ENCODE data around the gene WFDC1.

The WFDC1 gene

GRCh38 chr16:84348386-84348888, 53.8 kb downstream of the WFDC1 start:
- H3K27me3 ChIP-seq (ENCODE audit: control insufficient read depth in 1 of 2, insufficient read depth in 2 of 2, low read length in 2 of 2), result no peaks in the 10 kb centered on the region
- no peaks in the 10 kb centered on the region for H3K9me3 ChIP-seq (ENCODE audit: low read length)
- H3K4me3 ChIP-seq (ENCODE audit: low read depth in 1 of 2, low read length in 2 of 2), result no peak overlapping the region
- H3K9ac ChIP-seq (ENCODE audit: low read length), result no peak overlapping the region
- no peaks in the 10 kb centered on the region for H3K36me3 ChIP-seq (ENCODE audit: insufficient read depth, low read length)
- H3K4me1 ChIP-seq (ENCODE audit: insufficient read depth, low read length), result no peaks in the 10 kb centered on the region
- no peak overlapping the region for H3K27ac ChIP-seq (ENCODE audit: low read depth, low read length)

DNA sequence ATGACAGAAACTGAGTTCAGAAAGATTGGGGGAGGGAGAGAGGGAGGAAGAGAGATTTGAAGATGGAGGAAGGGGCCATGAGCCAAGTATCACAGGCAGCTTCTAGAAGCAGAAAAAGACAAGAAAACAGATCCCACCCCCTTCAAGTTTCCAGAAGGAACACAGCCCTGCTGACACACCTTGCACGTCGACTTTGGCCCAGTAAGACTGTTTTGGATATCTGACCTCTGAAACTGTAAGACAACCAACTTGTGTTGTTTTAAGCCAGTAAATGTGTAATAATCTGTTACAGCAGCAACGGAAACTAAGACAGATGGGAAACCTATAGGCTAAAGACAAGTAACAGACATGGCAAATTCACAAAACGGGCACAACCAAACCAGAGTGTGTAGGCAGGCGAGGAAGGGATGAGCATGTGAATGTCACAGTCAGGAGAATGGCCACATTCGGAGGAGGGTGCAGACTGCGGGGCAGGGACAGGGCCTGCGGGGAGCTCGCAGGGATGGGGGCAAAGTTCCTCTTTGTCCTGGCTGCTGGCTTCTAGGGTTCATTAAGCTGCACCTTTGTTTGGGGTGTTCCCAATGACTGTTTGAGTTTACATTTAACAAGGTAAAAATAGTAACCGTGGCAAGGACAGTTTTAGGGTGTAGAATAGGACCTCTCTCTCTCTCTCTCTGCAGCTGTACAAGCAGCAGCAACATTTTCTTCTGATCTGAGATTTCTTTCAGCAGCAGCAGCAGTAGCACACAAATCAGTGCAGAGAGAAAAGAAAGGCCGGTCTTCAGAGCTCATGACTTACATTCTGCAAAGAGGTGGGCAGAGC, 55.4 kb downstream of the WFDC1 start:
- no peak overlapping the region for H3K9ac ChIP-seq (ENCODE audit: low read length)
- no peak overlapping the region for H3K27ac ChIP-seq (ENCODE audit: low read depth, low read length)
- H3K4me3 ChIP-seq (ENCODE audit: low read depth in 1 of 2, low read length in 2 of 2), result no peak overlapping the region
- no peaks in the 10 kb centered on the region for H3K9me3 ChIP-seq (ENCODE audit: low read length)
- H3K36me3 ChIP-seq (ENCODE audit: insufficient read depth, low read length), result no peaks in the 10 kb centered on the region
- no peaks in the 10 kb centered on the region for H3K27me3 ChIP-seq (ENCODE audit: control insufficient read depth in 1 of 2, insufficient read depth in 2 of 2, low read length in 2 of 2)
- H3K4me1 ChIP-seq (ENCODE audit: insufficient read depth, low read length), result no peaks in the 10 kb centered on the region

- Histone ChIP-seq H3K4me3 (ENCODE audit: low read depth in 1 of 2, low read length in 2 of 2) (no peak overlapping the region), H3K27ac (ENCODE audit: low read depth, low read length) (no peak overlapping the region)
Observed at GRCh38 chr16:84350685-84351400, 56.2 kb downstream of the WFDC1 start.

DNA sequence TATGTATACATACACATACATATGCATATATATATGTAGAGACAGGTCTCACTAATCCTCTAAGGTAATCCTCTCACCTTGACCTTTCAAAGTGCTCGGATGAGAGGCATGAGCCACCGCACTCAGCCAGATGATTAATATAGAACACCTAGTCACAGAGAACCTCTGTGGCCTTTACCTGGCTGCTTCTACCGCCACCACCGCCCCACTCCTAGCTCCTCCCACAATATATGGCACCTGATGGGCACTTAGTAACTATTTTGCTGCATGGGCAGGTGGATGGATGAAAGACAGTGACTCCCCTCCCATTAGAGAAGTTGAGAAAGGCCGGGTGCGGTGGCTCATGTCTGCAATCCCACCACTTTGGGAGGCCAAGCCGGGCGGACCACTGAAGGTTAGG, 57.0 kb downstream of the WFDC1 start:
- Histone ChIP-seq H3K4me3 (ENCODE audit: low read depth in 1 of 2, low read length in 2 of 2) (no peak overlapping the region), H3K36me3 (ENCODE audit: insufficient read depth, low read length) (no peaks in the 10 kb centered on the region), H3K4me1 (ENCODE audit: insufficient read depth, low read length) (peaks cover 2% of the 10 kb centered on the region), H3K27me3 (ENCODE audit: control insufficient read depth in 1 of 2, insufficient read depth in 2 of 2, low read length in 2 of 2) (no peaks in the 10 kb centered on the region), H3K27ac (ENCODE audit: low read depth, low read length) (no peak overlapping the region), H3K9ac (ENCODE audit: low read length) (no peak overlapping the region), H3K9me3 (ENCODE audit: low read length) (no peaks in the 10 kb centered on the region)

More at GRCh38 chr16:84350685-84351400, 56.2 kb downstream of the WFDC1 start:
- Histone ChIP-seq H3K36me3 (ENCODE audit: insufficient read depth, low read length) (no peaks in the 10 kb centered on the region), H3K4me1 (ENCODE audit: insufficient read depth, low read length) (no peaks in the 10 kb centered on the region), H3K27me3 (ENCODE audit: control insufficient read depth in 1 of 2, insufficient read depth in 2 of 2, low read length in 2 of 2) (no peaks in the 10 kb centered on the region), H3K9me3 (ENCODE audit: low read length) (no peaks in the 10 kb centered on the region), H3K9ac (ENCODE audit: low read length) (no peak overlapping the region)

DNA sequence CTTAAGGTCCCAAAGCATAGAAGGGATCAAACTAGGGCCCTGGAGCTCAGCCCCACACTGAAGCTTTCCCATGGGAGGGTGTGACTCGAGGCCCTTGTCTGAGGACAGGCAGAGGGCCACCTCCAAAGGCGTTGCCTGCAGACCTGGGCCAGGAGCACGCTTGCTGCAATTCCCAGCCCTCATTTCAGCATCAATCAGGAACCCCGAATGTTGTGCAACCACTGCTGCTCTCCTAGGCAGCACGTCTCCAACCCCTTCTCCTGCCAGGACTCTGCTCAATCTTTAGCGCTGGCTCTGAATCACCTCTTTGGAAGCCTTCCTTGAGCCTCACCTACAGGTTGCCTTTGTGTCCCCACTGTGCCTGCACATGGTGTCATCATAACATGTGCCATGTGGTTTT, 59.6 kb downstream of the WFDC1 start:
- peaks cover 5% of the 10 kb centered on the region for H3K4me1 ChIP-seq (ENCODE audit: insufficient read depth, low read length)

GRCh38 chr16:84355149-84355548, 60.5 kb downstream of the WFDC1 start:
- Histone ChIP-seq H3K27ac (ENCODE audit: low read depth, low read length) (no peak overlapping the region), H3K9me3 (ENCODE audit: low read length) (no peaks in the 10 kb centered on the region), H3K4me3 (ENCODE audit: low read depth in 1 of 2, low read length in 2 of 2) (no peak overlapping the region), H3K36me3 (ENCODE audit: insufficient read depth, low read length) (no peaks in the 10 kb centered on the region), H3K4me1 (ENCODE audit: insufficient read depth, low read length) (peaks cover 5% of the 10 kb centered on the region), H3K27me3 (ENCODE audit: control insufficient read depth in 1 of 2, insufficient read depth in 2 of 2, low read length in 2 of 2) (no peaks in the 10 kb centered on the region), H3K9ac (ENCODE audit: low read length) (no peak overlapping the region)

More for the DNA sequence above, 59.6 kb downstream of the WFDC1 start:
- no peaks in the 10 kb centered on the region for H3K36me3 ChIP-seq (ENCODE audit: insufficient read depth, low read length)
- H3K27ac ChIP-seq (ENCODE audit: low read depth, low read length), result no peak overlapping the region
- no peak overlapping the region for H3K9ac ChIP-seq (ENCODE audit: low read length)
- no peaks in the 10 kb centered on the region for H3K9me3 ChIP-seq (ENCODE audit: low read length)
- H3K27me3 ChIP-seq (ENCODE audit: control insufficient read depth in 1 of 2, insufficient read depth in 2 of 2, low read length in 2 of 2), result no peaks in the 10 kb centered on the region
- H3K4me3 ChIP-seq (ENCODE audit: low read depth in 1 of 2, low read length in 2 of 2), result no peak overlapping the region

DNA sequence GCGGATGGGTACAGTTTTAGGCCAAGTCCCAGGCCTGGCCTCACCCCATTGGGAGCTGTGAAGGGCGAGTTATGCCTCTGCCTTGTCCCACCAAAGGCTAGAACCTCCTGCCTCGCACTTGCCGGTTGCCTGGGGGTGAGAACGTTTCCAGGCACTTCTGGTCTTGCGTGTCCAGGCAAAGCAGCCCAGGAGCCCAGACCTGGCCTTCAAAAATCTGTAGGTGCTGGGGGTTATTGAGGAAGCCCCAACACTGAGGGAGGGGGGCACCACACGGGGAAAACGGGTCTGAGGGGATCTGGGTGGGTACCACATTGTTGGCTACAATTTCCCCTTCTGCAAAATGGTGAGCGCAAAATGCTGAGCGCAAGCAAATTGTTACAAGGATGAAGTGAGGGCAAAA, 61.5 kb downstream of the WFDC1 start:
- H3K27me3 ChIP-seq (ENCODE audit: control insufficient read depth in 1 of 2, insufficient read depth in 2 of 2, low read length in 2 of 2), result no peaks in the 10 kb centered on the region
- H3K9ac ChIP-seq (ENCODE audit: low read length), result no peak overlapping the region
- no peaks in the 10 kb centered on the region for H3K36me3 ChIP-seq (ENCODE audit: insufficient read depth, low read length)
- no peak overlapping the region for H3K27ac ChIP-seq (ENCODE audit: low read depth, low read length)
- no peaks in the 10 kb centered on the region for H3K9me3 ChIP-seq (ENCODE audit: low read length)
- H3K4me3 ChIP-seq (ENCODE audit: low read depth in 1 of 2, low read length in 2 of 2), result no peak overlapping the region
- peaks cover 5% of the 10 kb centered on the region for H3K4me1 ChIP-seq (ENCODE audit: insufficient read depth, low read length)

DNA sequence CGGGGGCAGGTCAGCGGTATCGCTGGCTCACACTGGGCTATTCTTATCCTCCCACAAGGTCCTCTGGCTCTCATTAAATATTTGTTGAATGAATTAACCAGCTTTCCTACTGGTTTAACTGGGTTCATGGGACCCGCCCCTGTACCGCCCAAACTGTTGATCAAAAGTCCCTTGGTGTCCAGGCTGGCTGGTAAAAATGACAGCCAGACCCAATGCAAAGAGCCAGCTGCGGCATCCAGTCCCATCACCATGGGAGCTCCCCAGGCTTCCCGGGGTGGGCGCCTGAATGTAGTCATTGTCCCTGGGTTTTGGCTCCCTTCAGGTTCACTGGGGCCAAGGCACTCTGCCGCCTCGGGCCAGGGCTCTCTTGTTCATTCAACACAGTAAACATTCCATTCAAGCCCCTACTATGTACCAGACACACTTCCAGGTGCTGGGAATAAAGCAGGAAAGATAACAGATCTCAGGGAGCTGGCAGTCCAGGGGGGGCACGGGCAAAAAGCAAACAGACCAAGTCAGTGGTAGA, 62.0 kb downstream of the WFDC1 start:
- peaks cover 5% of the 10 kb centered on the region for H3K4me1 ChIP-seq (ENCODE audit: insufficient read depth, low read length)
- H3K9me3 ChIP-seq (ENCODE audit: low read length), result no peaks in the 10 kb centered on the region
- H3K27ac ChIP-seq (ENCODE audit: low read depth, low read length), result no peak overlapping the region
- H3K9ac ChIP-seq (ENCODE audit: low read length), result no peak overlapping the region
- no peak overlapping the region for H3K4me3 ChIP-seq (ENCODE audit: low read depth in 1 of 2, low read length in 2 of 2)
- no peaks in the 10 kb centered on the region for H3K36me3 ChIP-seq (ENCODE audit: insufficient read depth, low read length)
- H3K27me3 ChIP-seq (ENCODE audit: control insufficient read depth in 1 of 2, insufficient read depth in 2 of 2, low read length in 2 of 2), result no peaks in the 10 kb centered on the region

DNA sequence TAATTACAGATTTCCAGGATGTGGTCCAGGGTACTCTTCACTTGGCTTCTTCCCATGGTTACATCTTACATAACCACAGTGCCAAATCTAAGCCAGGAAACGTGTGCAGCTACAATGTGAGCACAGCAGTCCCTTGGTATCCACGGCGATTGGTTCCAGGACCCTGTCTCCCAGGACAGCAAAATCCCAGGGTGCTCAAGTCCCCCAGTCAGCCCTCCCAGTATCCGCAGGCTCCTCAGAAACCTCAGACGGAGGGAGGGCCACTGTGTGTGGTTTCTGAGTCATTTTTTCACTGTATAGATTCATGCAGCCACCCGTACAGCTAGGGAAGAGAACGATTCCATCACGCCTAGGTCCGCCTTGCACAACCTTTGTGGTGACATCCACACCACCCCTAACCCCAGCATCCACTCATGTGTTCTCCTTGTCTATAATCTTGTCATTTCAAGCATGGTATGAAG, 62.5 kb downstream of the WFDC1 start:
- H3K9me3 ChIP-seq (ENCODE audit: low read length), result no peaks in the 10 kb centered on the region
- no peak overlapping the region for H3K27ac ChIP-seq (ENCODE audit: low read depth, low read length)
- H3K9ac ChIP-seq (ENCODE audit: low read length), result no peak overlapping the region
- H3K4me3 ChIP-seq (ENCODE audit: low read depth in 1 of 2, low read length in 2 of 2), result no peak overlapping the region
- H3K27me3 ChIP-seq (ENCODE audit: control insufficient read depth in 1 of 2, insufficient read depth in 2 of 2, low read length in 2 of 2), result no peaks in the 10 kb centered on the region
- H3K36me3 ChIP-seq (ENCODE audit: insufficient read depth, low read length), result no peaks in the 10 kb centered on the region
- peaks cover 5% of the 10 kb centered on the region for H3K4me1 ChIP-seq (ENCODE audit: insufficient read depth, low read length)

- no peaks in the 10 kb centered on the region for H3K27me3 ChIP-seq (ENCODE audit: control insufficient read depth in 1 of 2, insufficient read depth in 2 of 2, low read length in 2 of 2)
- no peak overlapping the region for H3K9ac ChIP-seq (ENCODE audit: low read length)
- H3K27ac ChIP-seq (ENCODE audit: low read depth, low read length), result no peak overlapping the region
- H3K9me3 ChIP-seq (ENCODE audit: low read length), result no peaks in the 10 kb centered on the region
- peaks cover 5% of the 10 kb centered on the region for H3K4me1 ChIP-seq (ENCODE audit: insufficient read depth, low read length)
- H3K4me3 ChIP-seq (ENCODE audit: low read depth in 1 of 2, low read length in 2 of 2), result no peak overlapping the region
- H3K36me3 ChIP-seq (ENCODE audit: insufficient read depth, low read length), result no peaks in the 10 kb centered on the region
Observed at GRCh38 chr16:84358601-84359295, 64.1 kb downstream of the WFDC1 start.

DNA sequence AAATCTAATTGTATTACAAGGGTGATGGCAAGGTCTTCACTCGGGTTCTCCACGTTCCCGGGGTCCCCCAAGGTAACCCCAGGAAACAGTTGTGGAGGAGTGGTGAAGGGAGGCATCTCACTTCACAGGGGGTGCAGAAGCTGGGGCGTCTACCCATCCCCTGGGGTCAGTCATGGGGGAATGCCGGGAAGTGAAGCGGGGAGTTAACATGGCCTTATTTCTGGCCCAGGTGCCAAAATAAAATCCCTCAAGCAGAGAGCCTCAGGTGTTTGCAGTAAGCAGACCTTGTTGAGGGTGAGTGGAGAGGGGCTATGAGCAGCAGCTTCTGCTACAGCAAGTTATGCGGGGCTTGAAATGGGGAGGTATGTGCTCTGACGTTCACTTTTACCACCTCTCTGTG, 64.6 kb downstream of the WFDC1 start:
- no peak overlapping the region for H3K9ac ChIP-seq (ENCODE audit: low read length)
- no peak overlapping the region for H3K27ac ChIP-seq (ENCODE audit: low read depth, low read length)

More for the DNA sequence above, 64.6 kb downstream of the WFDC1 start:
- no peak overlapping the region for H3K4me3 ChIP-seq (ENCODE audit: low read depth in 1 of 2, low read length in 2 of 2)
- no peaks in the 10 kb centered on the region for H3K36me3 ChIP-seq (ENCODE audit: insufficient read depth, low read length)
- H3K4me1 ChIP-seq (ENCODE audit: insufficient read depth, low read length), result peaks cover 5% of the 10 kb centered on the region
- H3K9me3 ChIP-seq (ENCODE audit: low read length), result no peaks in the 10 kb centered on the region
- H3K27me3 ChIP-seq (ENCODE audit: control insufficient read depth in 1 of 2, insufficient read depth in 2 of 2, low read length in 2 of 2), result no peaks in the 10 kb centered on the region
